GM21526 (cell line): ENCODE data around the gene HINFP.

Experiments
- ATAC-seq: cut with Tn5 transposase; IDR thresholded peaks from one replicate; pipeline ENCODE4 v1.9.1; 2021; ENCODE audit warnings: moderate library complexity; ENCODE audit not compliant: unreplicated experiment, low FRiP score

Gene HINFP

GRCh38 chr11:119121008-119121810 is at the start of gene HINFP:
Gene HINFP (plus strand): TSS chr11:119121580. CDS start chr11:119126945, 5,365 bp downstream.
- ATAC-seq, result peak; percentile 94

- ATAC-seq, result no peak
Observed at GRCh38 chr11:119077839-119078238, 43.5 kb upstream of the HINFP start.

- ATAC-seq, result no peak
Observed at GRCh38 chr11:119078675-119079420, 42.5 kb upstream of the HINFP start.

- no peak for ATAC-seq
Observed at GRCh38 chr11:119081682-119082260, 39.6 kb upstream of the HINFP start.

- peak; percentile 75 for ATAC-seq
Observed at GRCh38 chr11:119084663-119085436, 36.5 kb upstream of the HINFP start, which contains the start of gene HMBS. Gene HMBS (plus strand): TSS chr11:119084881. CDS start chr11:119085034, 153 bp downstream.

GRCh38 chr11:119085437-119085847 is 35.9 kb upstream of the HINFP start:
- ATAC-seq, result peak; percentile 5

- ATAC-seq, result no peak
Observed at GRCh38 chr11:119087123-119087522, 34.3 kb upstream of the HINFP start.

GRCh38 chr11:119087747-119088241 is 33.6 kb upstream of the HINFP start:
- no peak for ATAC-seq

- no peak for ATAC-seq
Observed at GRCh38 chr11:119088406-119088805, 33.0 kb upstream of the HINFP start.

GRCh38 chr11:119089319-119089718 is 32.1 kb upstream of the HINFP start:
- ATAC-seq, result no peak

GRCh38 chr11:119091178-119091577 is 30.2 kb upstream of the HINFP start:
- no peak for ATAC-seq

- ATAC-seq, result no peak
Observed at GRCh38 chr11:119091966-119092879, 29.2 kb upstream of the HINFP start.

- no peak for ATAC-seq
Observed at GRCh38 chr11:119092880-119093842, 28.2 kb upstream of the HINFP start.

- no peak for ATAC-seq
Observed at GRCh38 chr11:119093942-119094815, 27.2 kb upstream of the HINFP start.

- ATAC-seq, result peak; percentile 25
Observed at GRCh38 chr11:119094816-119095065, 26.6 kb upstream of the HINFP start.

GRCh38 chr11:119095066-119095880 is 26.1 kb upstream of the HINFP start:
- peak; percentile 72 for ATAC-seq

- ATAC-seq, result no peak
Observed at GRCh38 chr11:119099711-119100110, 21.7 kb upstream of the HINFP start.
